Activated CD4-positive, alpha-beta T cell treated with anti-CD3 and anti-CD28 coated beads, Interleukin-2, amount 50 U/mL, for 24 hours (primary cell): ENCODE data around the gene VIPR2.
"Not testable (repeated sequence)": the region's sequence is repeated elsewhere in the genome, so short reads cannot be mapped to it uniquely, and the experiment has no call there.

Source experiments
- DNase-seq, 2 donors: peaks; one replicate each; pipeline ENCODE4 v3.0.0-alpha.2; 2020; ENCODE audit warnings: low read depth in 1 of 2, low spot score in 1 of 2

The VIPR2 gene

DNA sequence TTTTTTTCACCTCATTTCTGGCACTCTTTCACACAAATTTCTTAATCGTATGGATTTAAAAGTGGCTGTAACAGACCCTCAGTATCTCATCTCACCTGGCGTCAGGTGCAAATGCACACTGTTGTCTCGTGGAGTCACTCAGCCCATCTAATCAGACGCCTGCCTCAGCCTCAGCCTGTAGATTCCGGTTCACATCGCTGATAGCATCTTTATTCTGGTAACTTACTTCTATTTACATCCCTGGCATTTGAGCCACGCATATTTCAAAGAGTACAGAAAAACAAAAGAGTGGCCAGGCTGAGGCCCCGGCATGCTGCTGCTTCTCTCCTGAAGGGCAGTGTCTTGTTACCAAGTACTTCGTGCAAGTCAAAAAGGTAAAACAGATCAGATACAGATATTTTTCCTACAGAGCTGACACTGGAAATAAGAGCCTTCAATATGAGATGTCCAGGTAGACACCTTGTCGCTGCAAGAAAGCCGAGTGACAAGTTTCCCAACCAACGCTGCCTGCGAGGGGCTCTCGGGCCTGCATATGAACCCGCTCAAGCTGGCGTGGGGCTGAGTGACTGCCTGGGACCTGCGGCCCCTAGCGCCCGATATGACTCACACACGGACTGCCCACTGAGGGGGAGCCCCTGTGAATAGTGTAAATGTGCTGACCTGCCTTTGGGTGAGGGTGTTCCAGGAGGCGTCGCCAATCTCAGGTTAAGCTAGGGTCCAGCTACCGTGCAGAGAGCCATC lies 4.3 kb downstream of the VIPR2 start:
- DNase-seq: no peak

DNA sequence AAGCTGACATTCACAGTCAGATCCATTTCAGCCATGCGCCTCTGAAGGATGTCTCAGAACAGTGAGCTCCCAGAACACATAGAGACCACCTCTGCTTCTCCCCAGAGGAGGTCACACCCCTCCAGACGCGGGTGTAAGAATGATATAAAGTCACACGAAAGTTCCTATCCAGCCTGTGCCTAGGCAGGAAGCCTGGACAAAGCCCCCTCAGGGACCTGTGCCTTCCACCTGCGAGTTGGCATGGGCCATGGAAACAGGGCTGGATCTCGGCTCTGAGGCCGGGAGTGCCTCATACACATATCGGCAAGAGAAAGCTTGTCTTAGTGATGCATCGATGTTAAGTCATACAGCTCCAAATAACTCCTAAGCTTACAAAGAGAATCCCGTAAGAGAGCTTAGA lies 5.0 kb downstream of the VIPR2 start:
- no peak for DNase-seq

GRCh38 chr7:159139202-159139601 lies 5.5 kb downstream of the VIPR2 start:
- DNase-seq: no peak

GRCh38 chr7:159138508-159138907 lies 6.2 kb downstream of the VIPR2 start:
- no peak for DNase-seq

- DNase-seq: no peak
Measured at GRCh38 chr7:159137906-159138305, 6.8 kb downstream of the VIPR2 start.

DNA sequence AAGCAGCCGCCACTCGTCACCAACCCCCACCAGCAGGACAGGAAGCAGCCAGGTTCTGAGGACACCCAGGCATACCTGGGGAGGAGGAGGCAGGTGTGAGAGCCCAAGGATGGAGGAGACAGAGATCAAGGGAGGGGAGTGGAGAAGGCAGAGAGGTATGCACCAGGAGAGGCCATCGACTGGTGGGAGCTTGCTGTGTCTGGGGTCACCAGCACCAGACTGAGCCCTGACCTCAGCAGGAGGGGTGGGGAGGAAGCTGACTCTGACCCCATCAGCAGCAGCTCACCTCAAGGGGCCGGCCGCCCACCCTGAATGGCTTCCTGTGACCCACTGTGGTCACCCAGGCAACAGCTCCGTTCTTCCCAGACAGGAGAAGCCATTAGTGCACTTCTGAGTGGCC lies 7.8 kb downstream of the VIPR2 start:
- DNase-seq: no peak

- no peak for DNase-seq
Measured at GRCh38 chr7:159136442-159136841, 8.2 kb downstream of the VIPR2 start.

DNA sequence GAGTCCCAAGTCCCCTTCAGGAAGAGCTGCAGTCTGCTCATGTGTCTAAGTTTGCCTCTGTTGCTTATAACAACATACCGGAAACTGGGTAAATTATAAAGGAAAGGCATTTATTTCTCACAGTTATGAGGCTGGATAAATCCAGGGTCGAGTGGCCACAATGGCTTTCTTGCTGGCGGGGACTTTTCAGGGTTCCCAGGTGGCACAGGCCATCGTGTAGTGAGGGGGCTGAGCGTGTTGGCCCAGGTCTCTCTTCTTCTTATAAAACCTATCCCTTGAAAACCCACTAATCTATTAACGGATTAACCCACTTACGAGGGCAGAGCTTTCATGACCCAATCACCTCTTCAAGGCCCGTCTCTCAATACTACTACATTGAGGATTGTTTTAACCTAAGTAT lies 8.7 kb downstream of the VIPR2 start:
- no peak for DNase-seq

DNA sequence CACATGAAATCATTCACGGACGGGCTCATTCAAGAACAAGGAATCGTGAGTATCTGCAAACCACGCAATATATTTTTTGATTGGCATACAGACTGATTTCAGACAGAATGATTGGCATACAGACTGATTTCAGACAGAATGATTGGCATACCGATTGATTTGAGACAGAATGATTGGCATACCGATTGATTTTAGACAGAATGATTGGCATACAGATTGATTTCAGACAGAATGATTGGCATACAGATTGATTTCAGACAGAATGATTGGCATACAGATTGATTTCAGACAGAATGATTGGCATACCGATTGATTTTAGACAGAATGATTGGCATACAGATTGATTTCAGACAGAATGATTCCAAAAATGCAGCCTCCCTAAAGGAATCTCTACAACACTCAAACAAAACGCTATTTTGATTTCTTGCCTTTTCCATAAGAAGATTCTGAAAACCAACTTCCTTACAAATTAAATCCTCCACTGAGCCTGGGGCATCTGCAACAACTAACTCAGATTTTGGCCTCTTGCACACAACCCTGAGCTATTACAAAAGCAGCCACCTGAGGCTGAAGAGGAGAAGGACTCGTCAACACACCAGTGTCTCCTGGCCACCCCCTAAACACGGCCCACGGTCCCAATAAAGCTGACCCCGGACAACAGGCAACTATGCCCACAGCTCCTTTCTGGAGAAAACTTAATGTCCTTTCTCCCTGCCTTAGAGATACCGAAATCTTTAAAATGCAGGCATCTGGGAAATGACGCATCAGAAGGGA lies 11.8 kb downstream of the VIPR2 start:
- not testable (repeated sequence) for DNase-seq

DNA sequence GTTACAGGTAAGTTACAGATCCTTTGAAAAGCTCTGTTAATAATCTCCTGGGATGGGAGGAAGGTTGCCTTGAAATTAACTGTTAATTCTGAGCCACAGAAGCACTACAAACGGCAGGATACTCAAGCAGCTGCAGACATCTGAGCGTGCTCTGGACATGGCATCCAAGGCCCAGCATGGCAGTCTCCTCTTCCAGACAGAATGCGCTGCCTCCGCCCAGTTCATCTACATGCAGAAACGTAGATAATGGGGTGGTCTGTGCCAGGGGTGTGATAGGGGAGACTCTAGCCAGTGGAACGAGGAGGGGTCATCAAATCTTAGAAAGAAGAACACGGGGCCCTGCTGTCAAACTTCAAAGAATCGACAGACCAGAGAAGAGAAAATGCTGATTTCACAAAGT lies 13.8 kb downstream of the VIPR2 start:
- DNase-seq: no peak

- no peak for DNase-seq
Measured at GRCh38 chr7:159130199-159130775, 14.4 kb downstream of the VIPR2 start.

DNA sequence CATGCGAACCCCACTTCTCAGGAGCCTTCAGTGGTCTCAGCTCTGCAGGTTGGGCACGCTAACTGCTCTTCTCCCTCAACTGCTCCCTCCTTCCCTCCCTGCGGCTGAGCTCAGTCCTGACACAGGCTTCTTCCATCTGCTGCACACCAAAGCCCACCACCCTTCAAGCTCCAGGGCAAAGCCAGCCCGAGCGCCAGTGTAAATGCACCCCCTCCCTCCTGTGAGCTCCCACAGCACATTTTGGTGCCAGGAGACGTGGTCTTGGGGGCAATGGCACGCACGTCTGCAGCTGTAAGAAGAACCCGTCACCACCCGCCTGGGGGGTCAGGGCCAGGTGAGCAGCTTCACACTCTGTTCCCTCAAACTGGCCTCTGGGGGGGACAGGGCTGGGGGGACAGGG lies 15.9 kb downstream of the VIPR2 start:
- no peak for DNase-seq

- DNase-seq: no peak
Measured at GRCh38 chr7:159127691-159128642, 16.7 kb downstream of the VIPR2 start.

DNA sequence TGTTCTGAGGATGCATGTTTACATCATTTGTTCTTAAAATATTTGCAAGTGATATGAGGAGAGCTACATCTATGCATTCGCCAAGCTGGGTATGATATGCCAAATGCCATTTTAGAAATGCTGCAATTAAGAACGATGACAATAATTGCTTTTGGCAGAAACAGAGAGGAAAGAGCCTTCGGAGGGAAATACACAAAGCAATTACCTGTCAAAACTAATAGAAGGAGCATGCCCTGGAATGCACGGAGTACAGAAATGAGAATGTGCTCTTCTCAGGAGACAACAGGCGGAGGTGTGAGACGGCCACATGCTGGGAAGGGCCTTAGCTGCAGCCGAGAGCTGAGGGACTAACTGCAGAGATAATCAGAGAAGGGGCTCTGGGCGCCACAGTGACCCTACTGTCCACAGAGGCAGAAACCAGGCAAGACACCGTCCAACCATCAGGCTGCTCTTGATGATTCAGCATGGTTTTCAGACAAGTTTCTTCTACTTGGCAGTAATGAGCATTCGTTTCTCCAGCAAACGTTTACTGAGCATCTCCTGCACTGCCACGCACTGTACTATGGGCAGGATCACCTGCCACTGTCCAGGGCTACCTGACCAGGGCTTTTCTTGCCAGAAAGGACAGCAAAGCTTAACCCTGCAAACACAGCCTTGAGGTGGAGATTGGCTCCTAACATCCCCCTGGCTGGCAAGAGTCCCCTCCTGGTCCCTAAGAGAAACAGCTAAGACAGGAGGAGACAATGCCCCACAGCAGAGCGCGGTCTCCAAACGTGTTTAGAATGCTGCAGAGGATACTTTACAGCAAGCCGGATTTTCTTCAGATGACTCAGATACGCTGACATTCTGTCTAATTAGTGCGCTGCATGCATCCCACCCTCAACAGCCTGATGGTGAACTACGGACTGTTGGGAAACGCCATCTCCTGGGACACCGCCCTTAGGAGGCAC lies 18.1 kb downstream of the VIPR2 start:
- no peak for DNase-seq

DNA sequence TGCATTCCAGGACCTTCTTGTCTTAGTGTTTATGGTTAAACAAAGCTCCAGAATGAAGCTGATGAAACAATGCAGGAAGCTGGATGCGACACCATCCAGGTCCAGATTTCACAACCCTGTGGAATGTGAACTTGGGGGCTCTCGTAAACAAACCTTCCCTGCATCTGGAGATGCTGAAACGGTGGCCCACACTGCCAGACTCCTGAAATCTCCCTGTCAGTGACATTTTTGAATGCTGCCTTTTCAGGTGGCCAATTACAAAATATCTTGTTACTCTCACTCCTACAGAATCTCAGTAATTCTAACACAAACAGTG lies 18.8 kb downstream of the VIPR2 start:
- no peak for DNase-seq

- no peak for DNase-seq
Measured at GRCh38 chr7:159125104-159125954, 19.3 kb downstream of the VIPR2 start.

DNA sequence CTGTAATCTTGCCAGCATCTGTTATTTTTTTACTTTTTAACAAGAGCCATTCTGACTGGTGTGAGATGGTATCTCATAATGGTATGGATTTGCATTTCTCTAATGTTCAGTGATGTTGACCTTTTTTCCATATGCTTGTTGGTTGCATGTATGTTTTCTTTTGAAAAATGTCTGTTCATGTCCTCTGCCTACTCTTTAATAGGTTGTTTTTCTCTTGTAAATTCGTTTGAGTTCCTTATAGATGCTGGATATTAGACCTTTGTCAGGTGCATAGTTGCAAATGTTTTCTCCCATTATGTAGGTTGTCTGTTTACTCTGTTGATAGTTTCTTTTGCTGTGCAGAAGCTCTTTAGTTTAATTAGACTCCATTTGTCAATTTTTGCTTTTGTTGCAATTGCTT lies 20.9 kb downstream of the VIPR2 start:
- not testable (repeated sequence) for DNase-seq

DNA sequence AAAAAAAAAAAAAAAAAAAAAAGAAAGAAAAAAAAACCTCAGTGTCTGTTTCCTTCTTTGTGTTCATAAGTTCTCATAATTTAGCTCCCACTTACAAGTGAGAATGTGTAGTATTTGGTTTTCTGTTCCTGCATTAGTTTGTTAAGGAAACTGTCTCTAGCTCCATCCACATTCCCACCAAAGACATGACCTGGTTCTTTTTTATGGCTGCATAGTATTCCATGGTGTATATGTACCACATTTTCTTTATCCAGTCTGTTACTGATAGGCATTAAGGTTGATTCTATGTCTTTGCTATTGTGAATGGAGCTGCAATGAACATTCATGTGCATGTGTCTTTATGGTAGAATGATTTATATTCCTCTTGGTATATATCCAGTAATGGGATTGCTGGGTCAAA lies 21.4 kb downstream of the VIPR2 start:
- not testable (repeated sequence) for DNase-seq

- DNase-seq: no peak
Measured at GRCh38 chr7:159122276-159122675, 22.4 kb downstream of the VIPR2 start.
